HG03060 (cell line): ENCODE data around the gene CLDN3.

ENCODE experiments used
- ATAC-seq: cut with Tn5 transposase; IDR thresholded peaks from one replicate; pipeline ENCODE4 v1.9.1; 2021; ENCODE audit warnings: low read depth, moderate number of reproducible peaks; ENCODE audit not compliant: unreplicated experiment

CLDN3 gene

GRCh38 chr7:73773700-73774517, 3.8 kb upstream of the CLDN3 start:
- ATAC-seq = no peak

- ATAC-seq = no peak
These were observed 995 bp upstream of the CLDN3 start for GRCh38 chr7:73770860-73771670.

- ATAC-seq = no peak
These were observed 529 bp downstream of the CLDN3 start for GRCh38 chr7:73769481-73770001.

- ATAC-seq = no peak
These were observed 1.2 kb downstream of the CLDN3 start for GRCh38 chr7:73768641-73769480.

- no peak for ATAC-seq
These were observed 3.4 kb downstream of the CLDN3 start for GRCh38 chr7:73766556-73767229.

GRCh38 chr7:73762659-73762999, 7.4 kb downstream of the CLDN3 start:
- no peak for ATAC-seq

GRCh38 chr7:73761854-73762658, 8.0 kb downstream of the CLDN3 start:
- no peak for ATAC-seq

GRCh38 chr7:73758581-73759138, 11.4 kb downstream of the CLDN3 start:
- no peak for ATAC-seq

GRCh38 chr7:73749931-73750776, 19.9 kb downstream of the CLDN3 start:
- ATAC-seq = no peak

- ATAC-seq = no peak
These were observed 23.7 kb downstream of the CLDN3 start for GRCh38 chr7:73746378-73746777.

- no peak for ATAC-seq
These were observed 27.1 kb downstream of the CLDN3 start for GRCh38 chr7:73742753-73743641.

- no peak for ATAC-seq
These were observed 27.7 kb downstream of the CLDN3 start for GRCh38 chr7:73742338-73742752.

GRCh38 chr7:73741600-73741999, 28.5 kb downstream of the CLDN3 start:
- ATAC-seq = no peak

GRCh38 chr7:73740771-73741170, 29.3 kb downstream of the CLDN3 start:
- ATAC-seq = no peak

GRCh38 chr7:73740212-73740611, 29.9 kb downstream of the CLDN3 start:
- no peak for ATAC-seq

- no peak for ATAC-seq
These were observed 30.7 kb downstream of the CLDN3 start for GRCh38 chr7:73739387-73739767.
